Measurements from ENCODE around the gene FBLN1.

Gene FBLN1

GRCh38 chr22:45571089-45571488, 68.4 kb downstream of the FBLN1 start:
- DNase-seq, result no peak

- no peak for DNase-seq
Measured at GRCh38 chr22:45572444-45572843, 69.8 kb downstream of the FBLN1 start.

- no peak for DNase-seq
Measured at GRCh38 chr22:45574069-45574703, 71.5 kb downstream of the FBLN1 start.

- no peak for DNase-seq
Measured at GRCh38 chr22:45575173-45575572, 72.5 kb downstream of the FBLN1 start.

- no peak for DNase-seq
Measured at GRCh38 chr22:45575607-45576272, 73.1 kb downstream of the FBLN1 start.

- no peak for DNase-seq
Measured at GRCh38 chr22:45576273-45576625, 73.6 kb downstream of the FBLN1 start.

GRCh38 chr22:45576730-45577464, 74.2 kb downstream of the FBLN1 start:
- no peak for DNase-seq

- peak; percentile 90 for DNase-seq
Measured at GRCh38 chr22:45577746-45578523, 75.3 kb downstream of the FBLN1 start.

- no peak for DNase-seq
Measured at GRCh38 chr22:45578524-45579147, 76.0 kb downstream of the FBLN1 start.

GRCh38 chr22:45579306-45579705, 76.6 kb downstream of the FBLN1 start:
- no peak for DNase-seq

GRCh38 chr22:45579806-45580725, 77.4 kb downstream of the FBLN1 start:
- DNase-seq, result no peak

GRCh38 chr22:45580726-45581381, 78.2 kb downstream of the FBLN1 start:
- DNase-seq, result no peak

GRCh38 chr22:45581549-45582080, 78.9 kb downstream of the FBLN1 start:
- no peak for DNase-seq

- DNase-seq, result no peak
Measured at GRCh38 chr22:45582236-45582954, 79.7 kb downstream of the FBLN1 start.

- no peak for DNase-seq
Measured at GRCh38 chr22:45582955-45583320, 80.3 kb downstream of the FBLN1 start.

GRCh38 chr22:45583504-45583903, 80.8 kb downstream of the FBLN1 start:
- no peak for DNase-seq

- no peak for DNase-seq
Measured at GRCh38 chr22:45584121-45584570, 81.5 kb downstream of the FBLN1 start.

- DNase-seq, result no peak
Measured at GRCh38 chr22:45584621-45585436, 82.1 kb downstream of the FBLN1 start.

- no peak for DNase-seq
Measured at GRCh38 chr22:45585437-45585755, 82.7 kb downstream of the FBLN1 start.
